GM21360 (cell line): ENCODE data around the gene EIF1B.
"Not testable (repeated sequence)": the region's sequence is repeated elsewhere in the genome, so short reads cannot be mapped to it uniquely, and the experiment has no call there.

Experiments
- ATAC-seq: cut with Tn5 transposase; IDR thresholded peaks from one replicate; pipeline ENCODE4 v1.9.1; 2021; ENCODE audit warnings: mild to moderate bottlenecking, moderate library complexity; ENCODE audit not compliant: unreplicated experiment

The EIF1B gene

DNA sequence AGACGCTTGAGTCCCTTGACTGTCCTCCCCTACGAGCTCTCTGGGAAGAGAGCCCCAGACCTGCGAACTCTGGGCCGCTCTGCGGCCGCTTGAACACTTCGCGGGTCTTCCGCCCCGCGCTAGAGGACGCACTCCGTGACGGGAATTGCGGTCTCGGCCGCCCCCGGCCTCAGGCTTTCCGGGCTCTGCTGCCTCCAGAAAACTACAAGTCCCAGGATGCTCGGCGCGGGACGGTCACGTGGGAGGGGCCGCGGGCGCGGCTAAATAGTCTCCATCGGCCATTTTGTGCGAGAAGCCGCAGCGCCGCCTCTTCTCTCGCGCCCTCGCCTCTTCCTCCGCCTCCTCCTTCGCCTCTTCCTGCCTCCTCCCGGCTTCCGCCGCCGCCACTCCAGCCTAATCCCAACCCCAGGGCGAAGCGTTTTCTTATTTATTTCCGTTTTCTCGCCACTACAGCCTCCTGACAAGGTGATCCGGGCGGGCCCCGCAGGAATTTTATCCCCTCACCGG, at the start of gene EIF1B:
Gene EIF1B (plus strand): TSS at position 290 of the 507 bp plus-strand sequence. CDS start 235 bp downstream, outside the sequence.
- ATAC-seq, result peak; percentile 91

- no peak for ATAC-seq
Measured at GRCh38 chr3:40262331-40262730, 47.2 kb upstream of the EIF1B start.

- ATAC-seq, result no peak
Measured at GRCh38 chr3:40264451-40264850, 45.1 kb upstream of the EIF1B start.

- no peak for ATAC-seq
Measured at GRCh38 chr3:40265181-40265580, 44.3 kb upstream of the EIF1B start.

GRCh38 chr3:40267937-40268724, 41.4 kb upstream of the EIF1B start:
- ATAC-seq, result no peak

GRCh38 chr3:40268802-40269524, 40.5 kb upstream of the EIF1B start:
- no peak for ATAC-seq

- ATAC-seq, result no peak
Measured at GRCh38 chr3:40278791-40279190, 30.7 kb upstream of the EIF1B start.

DNA sequence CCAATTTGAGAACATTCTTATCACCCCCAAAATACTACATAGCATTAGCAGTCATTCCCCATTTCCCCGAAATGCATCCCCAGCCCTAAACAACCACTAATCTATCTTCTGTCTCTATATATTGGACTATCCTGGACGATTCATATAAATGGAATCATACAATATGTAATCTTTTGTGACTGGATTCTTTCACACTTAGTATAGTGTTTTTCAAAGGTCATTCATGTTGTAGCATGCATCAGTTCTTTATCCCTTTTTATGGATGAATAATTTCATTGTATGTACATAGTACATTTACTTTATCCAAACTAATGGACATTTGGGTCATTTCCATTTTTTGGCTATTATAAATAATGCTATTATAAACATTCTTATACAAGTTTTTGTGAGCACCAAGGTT, 27.5 kb upstream of the EIF1B start:
- no peak for ATAC-seq

- not testable (repeated sequence) for ATAC-seq
Measured at GRCh38 chr3:40283057-40283456, 26.4 kb upstream of the EIF1B start.

DNA sequence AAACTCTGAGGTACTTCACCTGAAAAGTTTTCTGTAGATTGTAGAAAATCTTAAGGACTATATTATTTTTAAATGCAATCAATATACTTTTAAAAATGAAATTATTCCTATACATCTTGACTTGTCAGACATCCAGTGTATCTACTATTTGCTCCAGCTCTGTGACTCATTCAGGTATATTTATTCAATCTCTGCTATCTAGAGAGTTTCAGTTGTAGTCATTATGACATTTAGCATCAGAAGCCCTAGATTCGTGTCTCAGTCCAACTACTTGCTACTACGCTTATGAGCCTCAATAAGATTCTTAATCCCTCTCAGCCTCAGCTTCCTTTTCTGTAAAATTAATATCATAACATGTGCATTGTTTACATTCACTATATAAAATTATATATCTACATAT, 22.3 kb upstream of the EIF1B start:
- ATAC-seq, result no peak

- no peak for ATAC-seq
Measured at GRCh38 chr3:40290396-40290795, 19.1 kb upstream of the EIF1B start.

- no peak for ATAC-seq
Measured at GRCh38 chr3:40291471-40291870, 18.0 kb upstream of the EIF1B start.

- ATAC-seq, result no peak
Measured at GRCh38 chr3:40292637-40293349, 16.7 kb upstream of the EIF1B start.

GRCh38 chr3:40294434-40294833, 15.1 kb upstream of the EIF1B start:
- ATAC-seq, result no peak

DNA sequence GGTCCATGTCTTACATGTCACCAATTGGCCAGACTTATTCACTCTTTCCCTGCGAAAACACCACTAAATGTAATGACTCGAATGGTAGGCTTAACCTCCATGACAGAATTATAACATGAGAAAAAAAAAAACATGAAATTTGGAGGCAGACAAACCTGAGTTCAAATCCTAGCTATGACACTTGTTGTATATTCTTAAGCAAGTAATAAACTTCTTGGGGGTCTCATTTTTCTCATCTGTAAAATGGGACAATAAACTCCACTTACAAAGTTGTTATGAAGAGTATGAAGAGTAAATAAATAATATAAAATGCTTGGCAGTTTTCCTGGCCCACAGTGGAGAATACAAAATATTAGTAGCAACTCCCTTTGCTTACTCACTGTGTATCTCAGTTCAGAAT, 11.4 kb upstream of the EIF1B start:
- no peak for ATAC-seq

DNA sequence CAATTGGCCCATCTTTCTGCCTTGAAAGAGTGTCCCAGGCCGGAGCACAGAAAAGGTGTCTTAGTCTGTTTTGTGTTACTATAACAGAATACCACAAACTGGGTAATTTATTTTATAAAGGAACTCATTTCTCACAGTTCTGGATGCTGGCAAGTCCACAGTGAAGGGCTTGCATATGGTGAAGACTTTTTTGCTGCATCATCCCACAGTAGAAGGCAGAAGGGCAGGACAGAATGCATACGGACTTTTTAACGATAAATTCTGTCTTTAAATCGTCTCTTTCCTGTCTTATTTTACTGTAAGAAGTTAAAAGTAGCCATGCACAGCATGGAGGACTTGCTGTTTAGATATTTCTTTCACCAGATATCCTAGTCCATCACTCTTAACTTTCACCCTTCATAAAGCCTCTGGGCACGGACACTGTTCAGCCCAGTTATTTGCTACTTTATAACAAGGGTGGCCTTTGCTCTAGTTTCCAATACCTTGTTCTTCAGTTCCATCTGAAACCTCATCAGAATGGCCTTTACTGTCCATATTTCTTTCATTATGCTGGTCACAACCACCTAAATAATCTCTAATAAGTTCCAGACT, 10.3 kb upstream of the EIF1B start:
- no peak for ATAC-seq

DNA sequence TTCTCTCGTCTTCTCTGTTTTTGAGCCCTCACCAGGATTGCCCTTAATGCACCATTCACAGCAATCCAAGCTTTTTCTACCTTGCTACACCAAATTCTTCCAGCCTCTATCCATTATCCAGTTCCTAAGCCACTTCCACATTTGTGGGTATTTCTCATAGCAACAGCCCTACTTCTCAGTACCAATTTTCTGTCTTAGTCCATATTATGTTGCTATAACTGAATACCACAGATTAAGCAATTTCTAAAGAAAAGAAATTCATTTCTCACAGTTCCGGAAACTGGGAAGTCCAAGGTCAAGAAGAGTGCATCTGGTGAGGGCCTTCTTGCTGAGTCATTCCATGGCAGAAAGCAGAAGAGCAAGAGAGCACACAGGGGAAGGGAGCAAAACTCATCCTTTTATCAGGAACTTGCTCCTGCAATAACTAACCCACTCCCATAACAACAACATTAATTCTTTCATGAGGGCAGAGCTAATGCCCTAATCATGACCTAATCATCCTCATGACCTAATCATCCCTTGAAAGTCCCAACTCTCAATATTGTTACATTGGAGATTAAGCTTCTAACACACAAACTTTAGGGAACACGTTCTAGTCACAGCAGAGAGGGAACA, 9.7 kb upstream of the EIF1B start:
- ATAC-seq, result no peak

GRCh38 chr3:40302784-40303183, 6.7 kb upstream of the EIF1B start:
- ATAC-seq, result no peak

GRCh38 chr3:40304352-40304751, 5.2 kb upstream of the EIF1B start:
- no peak for ATAC-seq

DNA sequence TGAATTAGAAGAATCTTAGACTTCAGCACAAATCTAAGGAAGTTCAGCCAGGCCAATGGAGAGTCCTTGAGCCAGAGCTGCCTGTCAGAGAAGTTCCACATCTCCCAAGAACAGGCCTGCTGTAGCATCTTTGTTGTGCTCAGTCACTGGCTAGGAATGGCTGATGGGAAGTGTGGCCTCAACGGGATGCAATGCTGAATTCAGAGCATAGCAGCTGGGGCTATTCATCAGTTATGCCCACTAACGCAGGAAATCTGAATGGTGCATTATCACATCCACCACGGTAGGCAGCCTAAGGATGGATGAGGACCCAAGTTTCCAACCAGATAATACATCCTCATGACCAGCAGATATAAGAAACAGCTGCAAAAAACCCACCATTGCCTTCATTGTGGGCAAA, 3.2 kb upstream of the EIF1B start:
- no peak for ATAC-seq

DNA sequence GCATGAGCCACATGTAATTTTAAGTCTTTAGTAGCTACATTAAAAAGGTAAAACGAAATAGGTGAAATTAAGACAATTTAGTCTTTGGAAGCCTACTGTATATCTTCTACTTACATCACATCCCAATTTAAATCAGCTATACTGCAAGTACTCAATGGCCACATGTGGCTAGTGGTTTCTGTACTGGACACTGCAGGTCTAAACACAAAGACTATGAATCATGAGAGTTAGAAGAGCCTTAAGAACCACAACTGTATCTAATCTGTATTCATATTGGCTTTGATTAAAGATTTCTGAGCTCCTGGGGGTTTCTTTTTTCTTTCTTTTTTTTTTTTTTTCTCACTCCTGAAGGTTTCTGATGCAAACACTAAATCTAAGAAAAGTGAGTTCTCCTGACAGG, 2.3 kb upstream of the EIF1B start:
- ATAC-seq, result no peak
